Ovary (tissue), 3 donors: ENCODE results near the gene GRK4.

Experiments used
- EP300 ChIP-seq: sonication (generic); formaldehyde crosslinking; IDR thresholded peaks from one replicate; pipeline ENCODE4 v1.6.1; 2017; ENCODE audit warnings: antibody characterized with exemption
- TF ChIP-seq, protein P1 (sequence below), 3 donors: fragments of 450-650 bp in 2 of 3; fragments of 200-600 bp in 1 of 3; IDR thresholded peaks; one replicate each; pipeline versions ENCODE4 v1.5.1 to v1.8.0; 2016 to 2022; ENCODE audit warnings: antibody characterized with exemption in 3 of 3, mild to moderate bottlenecking in 1 of 3
- donor health status: DM: no; HTN: no; CAD: no.

GRCh38 chr4:3062471-3062870, 99.1 kb downstream of the GRK4 start:
- TF ChIP-seq, protein P1, sequence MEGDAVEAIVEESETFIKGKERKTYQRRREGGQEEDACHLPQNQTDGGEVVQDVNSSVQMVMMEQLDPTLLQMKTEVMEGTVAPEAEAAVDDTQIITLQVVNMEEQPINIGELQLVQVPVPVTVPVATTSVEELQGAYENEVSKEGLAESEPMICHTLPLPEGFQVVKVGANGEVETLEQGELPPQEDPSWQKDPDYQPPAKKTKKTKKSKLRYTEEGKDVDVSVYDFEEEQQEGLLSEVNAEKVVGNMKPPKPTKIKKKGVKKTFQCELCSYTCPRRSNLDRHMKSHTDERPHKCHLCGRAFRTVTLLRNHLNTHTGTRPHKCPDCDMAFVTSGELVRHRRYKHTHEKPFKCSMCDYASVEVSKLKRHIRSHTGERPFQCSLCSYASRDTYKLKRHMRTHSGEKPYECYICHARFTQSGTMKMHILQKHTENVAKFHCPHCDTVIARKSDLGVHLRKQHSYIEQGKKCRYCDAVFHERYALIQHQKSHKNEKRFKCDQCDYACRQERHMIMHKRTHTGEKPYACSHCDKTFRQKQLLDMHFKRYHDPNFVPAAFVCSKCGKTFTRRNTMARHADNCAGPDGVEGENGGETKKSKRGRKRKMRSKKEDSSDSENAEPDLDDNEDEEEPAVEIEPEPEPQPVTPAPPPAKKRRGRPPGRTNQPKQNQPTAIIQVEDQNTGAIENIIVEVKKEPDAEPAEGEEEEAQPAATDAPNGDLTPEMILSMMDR (IDR thresholded peaks at IDR 0.05): no peak
- TF ChIP-seq EP300: no peak
